M059J (cell line): ENCODE results near the gene ZNF892. TPM values are rescaled to one million over a fixed set of nuclear protein-coding genes. Genes with fewer than 3 reads are reported as not detected.
A peak's percentile ranks its signal among the peaks of the same experiment; 100 is the strongest.

ENCODE experiments used
- DNase-seq: peaks from one replicate; pipeline ENCODE4 v3.0.0-alpha.2; 2012; ENCODE audit warnings: low read depth
- total RNA-seq: library from RNA; depleted of rRNA; stranded (reverse); fragments of >200 nt; shearing (Covaris generic); gene quantifications from 2 replicates; pipeline ENCODE4 v1.2.3, GENCODE V29; 2014; rRNA removed

The ZNF892 gene
- total RNA-seq, result 1.6 and 2.7 TPM in 2 replicates

GRCh38 chr2:95207111-95207961 is at the start of gene ZNF892:
Gene ZNF892, plus strand, starts transcription at chr2:95207521. Its CDS starts 295 bp downstream, at chr2:95207816.
- DNase-seq, result peak; percentile 90

- peak; percentile 4 for DNase-seq
Measured at GRCh38 chr2:95158441-95158840, 48.9 kb upstream of the ZNF892 start.

- peak; percentile 42 for DNase-seq
Measured at GRCh38 chr2:95158891-95159619, 48.3 kb upstream of the ZNF892 start.

- DNase-seq, result peak; percentile 58
Measured at GRCh38 chr2:95159690-95160449, 47.5 kb upstream of the ZNF892 start, which contains the start of gene ZNF514. Gene ZNF514, minus strand, starts transcription at chr2:95159848. Its CDS starts 6,595 bp downstream, at chr2:95153253.

GRCh38 chr2:95165030-95165370 is 42.3 kb upstream of the ZNF892 start:
- no peak for DNase-seq

GRCh38 chr2:95165371-95166064 is 41.8 kb upstream of the ZNF892 start, which contains the start of gene ZNF2:
Gene ZNF2, plus strand, starts transcription at chr2:95165809. Its CDS starts 10,418 bp downstream, at chr2:95176227.
- peak; percentile 97 for DNase-seq

- DNase-seq, result no peak
Measured at GRCh38 chr2:95166065-95166763, 41.1 kb upstream of the ZNF892 start.

GRCh38 chr2:95171902-95172301 is 35.4 kb upstream of the ZNF892 start:
- no peak for DNase-seq

- no peak for DNase-seq
Measured at GRCh38 chr2:95174031-95174542, 33.2 kb upstream of the ZNF892 start.

GRCh38 chr2:95179451-95179850 is 27.9 kb upstream of the ZNF892 start:
- no peak for DNase-seq

GRCh38 chr2:95181774-95182173 is 25.5 kb upstream of the ZNF892 start:
- DNase-seq, result no peak

GRCh38 chr2:95185197-95185596 is 22.1 kb upstream of the ZNF892 start:
- DNase-seq, result no peak

- DNase-seq, result no peak
Measured at GRCh38 chr2:95185973-95186372, 21.3 kb upstream of the ZNF892 start.

- peak; percentile 34 for DNase-seq
Measured at GRCh38 chr2:95192956-95193355, 14.4 kb upstream of the ZNF892 start.

GRCh38 chr2:95203911-95204310 is 3.4 kb upstream of the ZNF892 start:
- DNase-seq, result no peak

GRCh38 chr2:95204396-95204795 is 2.9 kb upstream of the ZNF892 start:
- DNase-seq, result no peak

- no peak for DNase-seq
Measured at GRCh38 chr2:95206096-95206495, 1.2 kb upstream of the ZNF892 start.

GRCh38 chr2:95208106-95208505 is 785 bp downstream of the ZNF892 start:
- peak; percentile 10 for DNase-seq

GRCh38 chr2:95215018-95215612 is 7.8 kb downstream of the ZNF892 start:
- DNase-seq, result no peak

GRCh38 chr2:95220449-95220848 is 13.1 kb downstream of the ZNF892 start:
- DNase-seq, result no peak
